ENCODE data around the gene MYADML2. TPM values are rescaled to one million over a fixed set of nuclear protein-coding genes. Genes with fewer than 3 reads are reported as not detected.

The MYADML2 gene
- total RNA-seq, 2 experiments from 2014 or later: not detected

- Mint-ChIP-seq H3K27me3 (no peaks in the 10 kb centered on the region), H3K4me3 (no peak overlapping the region), H3K4me1 (peaks cover 16% of the 10 kb centered on the region), H3K27ac (no peak overlapping the region), H3K36me3 (ENCODE audit: low read depth) (no peaks in the 10 kb centered on the region), H3K9me3 (no peaks in the 10 kb centered on the region)
- POLR2A ChIA-PET: interaction anchor here (0.6 to 1.3 kb wide), 2 partner anchors 8 to 55 kb away, joined by 3 read pairs; partner anchors contain the start of gene MAFG
- no peak for DNase-seq
- CTCF ChIA-PET: no interaction called here
These were observed 12.0 kb downstream of the MYADML2 start for GRCh38 chr17:81934850-81935708.

GRCh38 chr17:81934098-81934757 is 12.8 kb downstream of the MYADML2 start:
- no peaks in the 10 kb centered on the region for H3K27me3 Mint-ChIP-seq
- no peak overlapping the region for H3K4me3 Mint-ChIP-seq
- H3K4me1 Mint-ChIP-seq: peaks cover 16% of the 10 kb centered on the region
- POLR2A ChIA-PET: no interaction called here
- CTCF ChIA-PET: no interaction called here
- no peaks in the 10 kb centered on the region for H3K9me3 Mint-ChIP-seq
- DNase-seq: no peak
- H3K36me3 Mint-ChIP-seq (ENCODE audit: low read depth): no peaks in the 10 kb centered on the region
- H3K27ac Mint-ChIP-seq: no peak overlapping the region

GRCh38 chr17:81933178-81933699 is 13.8 kb downstream of the MYADML2 start:
- ChIA-PET CTCF (no interaction called here), POLR2A (no interaction called here)
- H3K9me3 Mint-ChIP-seq: no peaks in the 10 kb centered on the region
- H3K27me3 Mint-ChIP-seq: peaks cover 4% of the 10 kb centered on the region
- DNase-seq: no peak
- H3K4me3 Mint-ChIP-seq: no peak overlapping the region
- no peaks in the 10 kb centered on the region for H3K36me3 Mint-ChIP-seq (ENCODE audit: low read depth)
- no peak overlapping the region for H3K27ac Mint-ChIP-seq
- peaks cover 17% of the 10 kb centered on the region for H3K4me1 Mint-ChIP-seq

GRCh38 chr17:81932333-81932983 is 14.6 kb downstream of the MYADML2 start:
- no peaks in the 10 kb centered on the region for H3K9me3 Mint-ChIP-seq
- no peaks in the 10 kb centered on the region for H3K36me3 Mint-ChIP-seq (ENCODE audit: low read depth)
- H3K4me1 Mint-ChIP-seq: peaks cover 12% of the 10 kb centered on the region
- DNase-seq: no peak
- ChIA-PET POLR2A (no interaction called here), CTCF (interaction anchor here (1.0 kb wide), 1 partner anchor 27 kb away, joined by 3 read pairs; no protein-coding TSS in a partner anchor)
- H3K27ac Mint-ChIP-seq: no peak overlapping the region
- peaks cover 4% of the 10 kb centered on the region for H3K27me3 Mint-ChIP-seq
- H3K4me3 Mint-ChIP-seq: no peak overlapping the region

GRCh38 chr17:81931557-81932332 is 15.3 kb downstream of the MYADML2 start:
- H3K27ac Mint-ChIP-seq: no peak overlapping the region
- H3K36me3 Mint-ChIP-seq (ENCODE audit: low read depth): no peaks in the 10 kb centered on the region
- ChIA-PET POLR2A (no interaction called here), CTCF (interaction anchor here (1.0 kb wide), 1 partner anchor 28 kb away, joined by 3 read pairs; no protein-coding TSS in a partner anchor)
- DNase-seq: no peak
- H3K9me3 Mint-ChIP-seq: no peaks in the 10 kb centered on the region
- no peak overlapping the region for H3K4me3 Mint-ChIP-seq
- peaks cover 4% of the 10 kb centered on the region for H3K27me3 Mint-ChIP-seq
- peaks cover 11% of the 10 kb centered on the region for H3K4me1 Mint-ChIP-seq

GRCh38 chr17:81931189-81931556 is 15.9 kb downstream of the MYADML2 start:
- Mint-ChIP-seq H3K4me3 (no peak overlapping the region), H3K9me3 (no peaks in the 10 kb centered on the region), H3K27me3 (peaks cover 4% of the 10 kb centered on the region), H3K4me1 (peaks cover 11% of the 10 kb centered on the region), H3K27ac (no peak overlapping the region), H3K36me3 (ENCODE audit: low read depth) (peaks cover 4% of the 10 kb centered on the region)
- ChIA-PET CTCF (no interaction called here), POLR2A (no interaction called here)
- DNase-seq: no peak

- Mint-ChIP-seq H3K4me3 (no peak overlapping the region), H3K27ac (no peak overlapping the region), H3K27me3 (peaks cover 4% of the 10 kb centered on the region), H3K9me3 (no peaks in the 10 kb centered on the region), H3K4me1 (peaks cover 14% of the 10 kb centered on the region), H3K36me3 (ENCODE audit: low read depth) (peaks cover 6% of the 10 kb centered on the region)
- ChIA-PET CTCF (interaction anchor here (0.5 kb wide), 1 partner anchor 205 kb away, joined by 3 read pairs; no protein-coding TSS in a partner anchor), POLR2A (interaction anchor here (1.6 to 1.7 kb wide), 2 partner anchors 14 to 72 kb away, joined by 3 to 5 read pairs; no protein-coding TSS in a partner anchor)
- DNase-seq: no peak
These were observed 16.6 kb downstream of the MYADML2 start for GRCh38 chr17:81930142-81931125.

GRCh38 chr17:81929253-81930141 is 17.5 kb downstream of the MYADML2 start:
- CTCF ChIA-PET: interaction anchor here (0.6 to 1.0 kb wide), 2 partner anchors 14 to 193 kb away, joined by 3 read pairs; no protein-coding TSS in a partner anchor
- H3K27me3 Mint-ChIP-seq: peaks cover 4% of the 10 kb centered on the region
- H3K9me3 Mint-ChIP-seq: no peaks in the 10 kb centered on the region
- POLR2A ChIA-PET: interaction anchor here (1.6 to 7.6 kb wide), 4 partner anchors 12 to 71 kb away, joined by 3 to 62 read pairs (median 24); partner anchors contain the start of genes ARHGDIA and SIRT7
- DNase-seq: no peak
- H3K4me1 Mint-ChIP-seq: peaks cover 22% of the 10 kb centered on the region
- no peak overlapping the region for H3K27ac Mint-ChIP-seq
- H3K36me3 Mint-ChIP-seq (ENCODE audit: low read depth): peaks cover 6% of the 10 kb centered on the region
- H3K4me3 Mint-ChIP-seq: peak overlapping the region; percentile 43

GRCh38 chr17:81928544-81929252 is 18.3 kb downstream of the MYADML2 start:
- H3K4me3 Mint-ChIP-seq: peak overlapping the region; percentile 58
- DNase-seq: no peak
- no peaks in the 10 kb centered on the region for H3K9me3 Mint-ChIP-seq
- H3K27ac Mint-ChIP-seq: no peak overlapping the region
- POLR2A ChIA-PET: interaction anchor here (1.7 to 7.6 kb wide), 4 partner anchors 11 to 96 kb away, joined by 5 to 62 read pairs (median 27); partner anchors contain the start of genes ARHGDIA, MCRIP1 and SIRT7
- peaks cover 4% of the 10 kb centered on the region for H3K27me3 Mint-ChIP-seq
- H3K36me3 Mint-ChIP-seq (ENCODE audit: low read depth): peaks cover 6% of the 10 kb centered on the region
- peaks cover 30% of the 10 kb centered on the region for H3K4me1 Mint-ChIP-seq
- CTCF ChIA-PET: interaction anchor here (0.6 to 2.4 kb wide), 4 partner anchors 13 to 192 kb away, joined by 3 to 8 read pairs (median 4); no protein-coding TSS in a partner anchor

Measured in activated CD4-positive, alpha-beta memory T cell treated with anti-CD3 and anti-CD28 coated beads, Interleukin-2, amount 10 ng/mL, durations not matched to agents 7 days and 5 days (primary cell).